K562 (cell line): ENCODE measurements around the gene NHS. TPM values are rescaled to one million over a fixed set of nuclear protein-coding genes. Genes with fewer than 3 reads are reported as not detected.
A peak's percentile ranks its signal among the peaks of the same experiment; 100 is the strongest.

Experiments
- ATAC-seq: fragments of 200-7000 bp; cut with Tn5 transposase; 3 replicates; pipeline ENCODE4 v1.9.1; 2020; ENCODE audit warnings: moderate library complexity
- BruUV-seq: library from RNA; stranded (reverse); fragments of 400-500 nt; replicated peaks from 2 replicates; lab custom pipeline; 2021; lab: Mats Ljungman, UMichigan
- CTCF ChIA-PET: fragments of 300-600 bp; formaldehyde crosslinking; extraction: SDS; loops from one replicate; lab custom pipeline; 2021; ENCODE audit warnings: low intra/inter-chr PET ratio; lab: Yijun Ruan, JAX
- POLR2A ChIA-PET: fragments of 300-600, 350-650 bp; sonication (Branson Sonifier 250); formaldehyde crosslinking; extraction: SDS; loops from one replicate; lab custom pipeline; 2021; ENCODE audit warnings: antibody characterized with exemption, inconsistent platforms; lab: Yijun Ruan, JAX
- DNase-seq, 4 experiments: peaks; one replicate each; pipeline versions ENCODE4 v3.0.0 to v3.0.0-alpha.2; 2011 to 2018; ENCODE audit warnings: low spot score in 3 of 4, mixed read lengths in 3 of 4; ENCODE audit errors: extremely low read depth in 1 of 4
- FAIRE-seq: peaks from 2 replicates; lab custom pipeline; 2011; peaks lifted over from hg19 to GRCh38; lab: Jason Lieb, UNC
- H2AFZ ChIP-seq: 2 replicates; pipeline ENCODE4 v1.6.0; 2011; ENCODE audit warnings: low read depth, low read length, control low read depth, inconsistent platforms
- H3K27ac ChIP-seq: fragments of 200-600 bp; 3 replicates; pipeline ENCODE4 v1.8.0; 2011; ENCODE audit warnings: low read depth, mild to moderate bottlenecking, control low read depth, inconsistent platforms, low read length, moderate library complexity, mixed read lengths; ENCODE audit errors: extremely low read depth
- H3K27me3 ChIP-seq, 2 experiments: fragments of 300-600 bp in 1 of 2; 2 replicates in 1 of 2; 3 replicates in 1 of 2; pipeline versions ENCODE4 v1.6.0 to v1.8.0; 2011; ENCODE audit warnings: inconsistent platforms in 2 of 2, low read length in 2 of 2, mild to moderate bottlenecking in 1 of 2, mixed read lengths in 1 of 2, moderate library complexity in 1 of 2; ENCODE audit not compliant: control insufficient read depth in 2 of 2, insufficient read depth in 2 of 2
- H3K36me3 ChIP-seq: fragments of 300-600 bp; 3 replicates; pipeline ENCODE4 v1.8.0; 2011; ENCODE audit warnings: mild to moderate bottlenecking, low read length, inconsistent platforms; ENCODE audit not compliant: control insufficient read depth, insufficient read depth
- H3K4me1 ChIP-seq, 2 experiments: fragments of 200-600 bp in 1 of 2; replicated peaks in 1 of 2; 2 replicates in 1 of 2; 3 replicates in 1 of 2; pipeline versions ENCODE4 v1.5.1 to v1.8.0; 2011; ENCODE audit warnings: inconsistent platforms in 2 of 2, low read length in 2 of 2, mild to moderate bottlenecking in 1 of 2, mixed read lengths in 1 of 2, moderate library complexity in 1 of 2; ENCODE audit not compliant: control insufficient read depth in 2 of 2, insufficient read depth in 2 of 2
- H3K4me2 ChIP-seq: 2 replicates; pipeline ENCODE4 v1.6.1; 2011; ENCODE audit warnings: low read length, control low read depth, inconsistent platforms, mixed read lengths; ENCODE audit not compliant: insufficient read depth
- H3K4me3 ChIP-seq: fragments of 200-600 bp; sonication (generic), shearing (Covaris generic); 2 replicates; pipeline ENCODE4 v1.5.1; 2016; ENCODE audit warnings: control low read depth, inconsistent platforms
- H3K79me2 ChIP-seq: fragments of 200-600 bp; 3 replicates; pipeline ENCODE4 v1.8.0; 2011; ENCODE audit warnings: low read length, inconsistent platforms; ENCODE audit not compliant: control insufficient read depth, insufficient read depth
- H3K9ac ChIP-seq, 2 experiments: 2 replicates each; pipeline versions ENCODE4 v1.6.0 to v1.6.1; 2011; ENCODE audit warnings: low read depth in 2 of 2, low read length in 2 of 2, control low read depth in 1 of 2, inconsistent platforms in 1 of 2, mild to moderate bottlenecking in 1 of 2, mixed read lengths in 1 of 2; ENCODE audit not compliant: insufficient read depth in 1 of 2
- H3K9me1 ChIP-seq: one replicate; pipeline ENCODE4 v1.6.0; 2011; ENCODE audit warnings: inconsistent platforms, mild to moderate bottlenecking, low read length, moderate library complexity; ENCODE audit not compliant: control insufficient read depth, insufficient read depth
- H3K9me3 ChIP-seq: replicated peaks from 2 replicates; pipeline ENCODE4 v1.5.1; 2011; ENCODE audit warnings: low read depth, low read length, inconsistent platforms; ENCODE audit not compliant: control insufficient read depth, insufficient read depth
- H4K20me1 ChIP-seq: replicated peaks from 2 replicates; pipeline ENCODE4 v1.6.1; 2011; ENCODE audit warnings: low read length, inconsistent platforms, mixed read lengths; ENCODE audit not compliant: control insufficient read depth, insufficient read depth
- CBFB ChIP-seq: sonication (generic); formaldehyde crosslinking; IDR thresholded peaks from 2 replicates; pipeline ENCODE4 v1.4.0; 2020; ENCODE audit warnings: mild to moderate bottlenecking, missing genetic modification reagents
- IRF9 ChIP-seq: fragments of 450-650 bp; IDR thresholded peaks from 2 replicates; pipeline ENCODE4 v1.6.1; 2016; ENCODE audit warnings: missing biosample characterization, missing genetic modification characterization
- LARP7 ChIP-seq: fragments of 450-650 bp; IDR thresholded peaks from 2 replicates; pipeline ENCODE4 v1.6.1; 2016
- NFIC ChIP-seq: fragments of 450-650 bp; IDR thresholded peaks from 2 replicates; pipeline ENCODE4 v1.6.1; 2017; ENCODE audit warnings: mild to moderate bottlenecking, inconsistent platforms
- RREB1 ChIP-seq: fragments of 250-450 bp; sonication (Bioruptor Pico); IDR thresholded peaks from 2 replicates; pipeline ENCODE4 v1.4.0; 2020
- SRSF3 ChIP-seq: fragments of 200-400 bp; formaldehyde crosslinking; IDR thresholded peaks from 2 replicates; pipeline ENCODE4 v1.6.1; 2016; ENCODE audit warnings: mild to moderate bottlenecking, low read length, moderate library complexity; ENCODE audit not compliant: insufficient read depth
- TGIF2 ChIP-seq: sonication (generic); formaldehyde crosslinking; IDR thresholded peaks from 2 replicates; pipeline ENCODE4 v1.8.1; 2022; ENCODE audit warnings: mild to moderate bottlenecking, missing genetic modification reagents, moderate library complexity
- ZNF384 ChIP-seq: IDR thresholded peaks from 2 replicates; pipeline ENCODE4 v1.6.1; 2012; ENCODE audit warnings: low read depth, low read length, improper control_type of control experiment
- WGBS: fragments of 100-300 bp; shearing (Covaris generic); methylation state at CpG from one replicate; pipeline ENCODE4 v1.1.6; 2016; ENCODE audit warnings: low coverage, mixed read lengths; ENCODE audit not compliant: insufficient coverage; ENCODE audit errors: missing lambda C conversion rate; 5-methylcytosine and 5-hydroxymethylcytosine counted together
- in situ Hi-C: fragments of 300-500 bp; cut with MboI; formaldehyde crosslinking; loops from 4 replicates; pipeline ENCODE4 v1.15.0; 2018; ENCODE audit warnings: inconsistent platforms, mixed read lengths
- intact Hi-C: fragments of 100-400 bp; cut with micrococcal nuclease; formaldehyde crosslinking; loops from 2 replicates; pipeline ENCODE4 v1.14.2; 2022
- polyA plus RNA-seq, 8 experiments: library from polyadenylated mRNA; depleted of rRNA in 4 of 8; stranded (reverse) in 5 of 8; unstranded in 3 of 8; fragments of >200 nt; fragmentation: Nextera tagmentation in 2 of 8; fragmentation: Illumina TruSeq in 1 of 8; extraction: Ambion mirVana in 2 of 8; extraction: Trizol in 1 of 8; gene quantifications; 2 replicates each; pipeline versions ENCODE4 v1.2.1 to v1.2.3, GENCODE V29; 2011 to 2014; ENCODE audit warnings: inconsistent platforms in 1 of 8, missing spikeins in 1 of 8
- total RNA-seq, 7 experiments: library from RNA; depleted of rRNA in 6 of 7; stranded (reverse); fragments of >200 nt in 6 of 7; fragmentation: Illumina TruSeq in 2 of 7; extraction: Trizol in 2 of 7; gene quantifications; 2 replicates each; pipeline versions ENCODE4 v1.2.1 to v1.2.3, GENCODE V29; 2011 to 2021; ENCODE audit warnings: low replicate concordance in 1 of 7
- TF ChIP-seq, protein P1 (sequence below), 3 experiments: fragments of 200-800 bp in 1 of 3; sonication (Bioruptor generic) in 1 of 3; sonication (generic) in 1 of 3; formaldehyde crosslinking in 1 of 3; IDR thresholded peaks; 2 replicates each; pipeline versions ENCODE4 v1.6.1 to v1.8.0; 2016 to 2022; ENCODE audit warnings: mild to moderate bottlenecking in 2 of 3, missing compliant biosample characterization in 2 of 3, missing genetic modification characterization in 2 of 3, missing genetic modification reagents in 1 of 3

Gene NHS
- total and polyA plus RNA-seq, 9 of the 15 experiments (the other 6 are each of a cell fraction or from before 2014, with no cell fraction given): 0.02 TPM; not detected in 8

GRCh38 chrX:17736856-17737709, 362.1 kb downstream of the NHS start, which contains the start of gene SCML1:
Gene SCML1, plus strand, starts transcription at chrX:17737493. Its CDS starts 6,694 bp downstream, at chrX:17744187.
- no TSS peak for BruUV-seq
- Histone ChIP-seq H2AFZ (0 out of 2 replicates have a peak within 1 kb of the TSS, but pooled peaks have one; percentile 24), H3K4me2 (peak within 1 kb of the TSS; percentile 21; the same call in 1 of the 2 replicates), H3K9me3 (no peaks in the 10 kb centered on the region; the same call in 1 of the 2 replicates), H3K4me1 (no peaks in the 10 kb centered on the region; a peak in 1 of 5 replicates), H4K20me1 (no peaks in the 10 kb centered on the region), H3K4me3 (peak within 1 kb of the TSS; percentile 13; the same call in 1 of the 2 replicates), H3K79me2 (no peaks in the 10 kb centered on the region), H3K9ac (no peak within 1 kb of the TSS), H3K27ac (no peak within 1 kb of the TSS), H3K27me3 (peaks cover 0 to 3% of the 10 kb centered on the region in 2 experiments; a peak in 1 of 5 replicates), H3K9me1 (no peaks in the 10 kb centered on the region), H3K36me3 (no peaks in the 10 kb centered on the region)
- DNase-seq: peak; percentile 38 to 51 (median 48)
- 5% methylated on average over 8 of the region's 67 CpGs for WGBS
- FAIRE-seq: no peak
- ChIA-PET POLR2A (no interaction called here), CTCF (no interaction called here)
- intact Hi-C loops (no loop called here), in situ Hi-C loops (no loop called here)
- peak; percentile 93 for ATAC-seq
- TF ChIP-seq RREB1 (CRISPR knock-in tag): no peak
- 0 out of 2 replicates have a peak, but pooled peaks have one; percentile 14 for TF ChIP-seq NFIC
- no peak for TF ChIP-seq CBFB (CRISPR knock-in tag)
- no peak for TF ChIP-seq IRF9 (tag)
- no peak for TF ChIP-seq TGIF2 (CRISPR knock-in tag)
- peak; percentile 68; the same call in 1 of the 2 replicates for TF ChIP-seq ZNF384
- TF ChIP-seq, protein P1, sequence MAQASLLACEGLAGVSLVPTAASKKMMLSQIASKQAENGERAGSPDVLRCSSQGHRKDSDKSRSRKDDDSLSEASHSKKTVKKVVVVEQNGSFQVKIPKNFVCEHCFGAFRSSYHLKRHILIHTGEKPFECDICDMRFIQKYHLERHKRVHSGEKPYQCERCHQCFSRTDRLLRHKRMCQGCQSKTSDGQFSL (CRISPR knock-in tag; IDR thresholded peaks at IDR 0.05): no peak
- TF ChIP-seq, protein P1 (tag; IDR thresholded peaks at IDR 0.05): peak in 1 of 2 experiments; percentile 66; a peak in 2 of 4 replicates
- no peak for TF ChIP-seq LARP7
- TF ChIP-seq SRSF3: no peak
